HPDE6-E6E7 (cell line): ENCODE data around the gene TDRD5.

ENCODE experiments used
- DNase-seq: peaks from one replicate; pipeline ENCODE4 v3.0.0; 2011; ENCODE audit warnings: missing footprints; ENCODE audit errors: extremely low spot score

Gene TDRD5

GRCh38 chr1:179591592-179592580 lies at the start of gene TDRD5:
TDRD5 (plus strand) TSS chr1:179591832; CDS start chr1:179592616, 784 bp downstream.
- DNase-seq, result peak; percentile 32

- DNase-seq, result no peak
Observed at GRCh38 chr1:179545321-179545720, 46.3 kb upstream of the TDRD5 start.

GRCh38 chr1:179547021-179547535 lies 44.6 kb upstream of the TDRD5 start:
- DNase-seq, result no peak

GRCh38 chr1:179548666-179549367 lies 42.8 kb upstream of the TDRD5 start:
- no peak for DNase-seq

GRCh38 chr1:179549368-179549700 lies 42.3 kb upstream of the TDRD5 start:
- no peak for DNase-seq

GRCh38 chr1:179550746-179551682 lies 40.6 kb upstream of the TDRD5 start:
- DNase-seq, result no peak

- DNase-seq, result no peak
Observed at GRCh38 chr1:179554427-179554826, 37.2 kb upstream of the TDRD5 start.

GRCh38 chr1:179558078-179558477 lies 33.6 kb upstream of the TDRD5 start:
- no peak for DNase-seq

- no peak for DNase-seq
Observed at GRCh38 chr1:179575497-179576314, 15.9 kb upstream of the TDRD5 start, which contains the start of gene NPHS2. NPHS2 (minus strand) TSS chr1:179575948; CDS start chr1:179575864, 84 bp downstream.

- no peak for DNase-seq
Observed at GRCh38 chr1:179576509-179576908, 15.1 kb upstream of the TDRD5 start.

- no peak for DNase-seq
Observed at GRCh38 chr1:179583771-179584320, 7.8 kb upstream of the TDRD5 start.

GRCh38 chr1:179586107-179586823 lies 5.4 kb upstream of the TDRD5 start:
- DNase-seq, result no peak

- DNase-seq, result no peak
Observed at GRCh38 chr1:179587336-179587735, 4.3 kb upstream of the TDRD5 start.

GRCh38 chr1:179588425-179589024 lies 3.1 kb upstream of the TDRD5 start:
- no peak for DNase-seq

- no peak for DNase-seq
Observed at GRCh38 chr1:179589509-179589908, 2.1 kb upstream of the TDRD5 start.

GRCh38 chr1:179590671-179591070 lies 961 bp upstream of the TDRD5 start:
- no peak for DNase-seq

- DNase-seq, result no peak
Observed at GRCh38 chr1:179591253-179591591, 410 bp upstream of the TDRD5 start.

- no peak for DNase-seq
Observed at GRCh38 chr1:179598631-179599030, 7.0 kb downstream of the TDRD5 start.

GRCh38 chr1:179599623-179600249 lies 8.1 kb downstream of the TDRD5 start:
- DNase-seq, result no peak
